Measurements from ENCODE around the gene IFITM10. TPM values are rescaled to one million over a fixed set of nuclear protein-coding genes. Genes with fewer than 3 reads are reported as not detected.

Gene IFITM10
- polyA plus RNA-seq (ENCODE audit: insufficient read length), result 0.81 TPM

GRCh38 chr11:1750481-1750839 is at the start of gene IFITM10:
Gene IFITM10 (minus strand): TSS chr11:1750595. CDS start chr11:1750442, 153 bp downstream.
- no peak for DNase-seq (ENCODE audit: low read depth)

GRCh38 chr11:1797391-1798125 is 47.2 kb upstream of the IFITM10 start:
- no peak for DNase-seq (ENCODE audit: low read depth)

- DNase-seq (ENCODE audit: low read depth), result no peak
Observed at GRCh38 chr11:1796413-1797011, 46.1 kb upstream of the IFITM10 start.

- no peak for DNase-seq (ENCODE audit: low read depth)
Observed at GRCh38 chr11:1793081-1793480, 42.7 kb upstream of the IFITM10 start.

GRCh38 chr11:1792461-1792860 is 42.1 kb upstream of the IFITM10 start:
- DNase-seq (ENCODE audit: low read depth), result no peak

- DNase-seq (ENCODE audit: low read depth), result no peak
Observed at GRCh38 chr11:1791912-1792311, 41.5 kb upstream of the IFITM10 start.

- no peak for DNase-seq (ENCODE audit: low read depth)
Observed at GRCh38 chr11:1786466-1786865, 36.1 kb upstream of the IFITM10 start.

GRCh38 chr11:1785749-1786413 is 35.5 kb upstream of the IFITM10 start:
- DNase-seq (ENCODE audit: low read depth), result no peak

- DNase-seq (ENCODE audit: low read depth), result no peak
Observed at GRCh38 chr11:1784761-1785650, 34.6 kb upstream of the IFITM10 start.

- DNase-seq (ENCODE audit: low read depth), result no peak
Observed at GRCh38 chr11:1783725-1784529, 33.5 kb upstream of the IFITM10 start.

GRCh38 chr11:1782831-1783724 is 32.7 kb upstream of the IFITM10 start:
- DNase-seq (ENCODE audit: low read depth), result no peak

- DNase-seq (ENCODE audit: low read depth), result no peak
Observed at GRCh38 chr11:1782031-1782590, 31.7 kb upstream of the IFITM10 start.

GRCh38 chr11:1781593-1781975 is 31.2 kb upstream of the IFITM10 start:
- no peak for DNase-seq (ENCODE audit: low read depth)

GRCh38 chr11:1780700-1781592 is 30.6 kb upstream of the IFITM10 start:
- no peak for DNase-seq (ENCODE audit: low read depth)

- no peak for DNase-seq (ENCODE audit: low read depth)
Observed at GRCh38 chr11:1779806-1780699, 29.7 kb upstream of the IFITM10 start.

- no peak for DNase-seq (ENCODE audit: low read depth)
Observed at GRCh38 chr11:1779034-1779805, 28.8 kb upstream of the IFITM10 start.
